Vagina (tissue), 2 donors: ENCODE data around the gene FAM131C. TPM values are rescaled to one million over a fixed set of nuclear protein-coding genes. Genes with fewer than 3 reads are reported as not detected.
"Not testable (repeated sequence)": the region's sequence is repeated elsewhere in the genome, so short reads cannot be mapped to it uniquely, and the experiment has no call there.

Experiments used
- DNase-seq, 2 donors: peaks; one replicate each; pipeline ENCODE4 v3.0.0-alpha.2; 2017; ENCODE audit errors: extremely low spot score in 2 of 2
- H3K27ac ChIP-seq: fragments of 200-600 bp; sonication (generic); one replicate; pipeline ENCODE4 v1.5.1; 2019
- H3K27me3 ChIP-seq: fragments of 200-600 bp; sonication (generic); one replicate; pipeline ENCODE4 v1.5.1; 2019
- H3K36me3 ChIP-seq, 2 donors: fragments of 200-600 bp; sonication (generic); one replicate each; pipeline ENCODE4 v1.5.1; 2017 to 2019
- H3K4me1 ChIP-seq: fragments of 200-600 bp; sonication (generic); one replicate; pipeline ENCODE4 v1.5.1; 2019
- H3K4me3 ChIP-seq, 2 donors: fragments of 200-600 bp; sonication (generic); 1 replicate in 1 of 2; 2 replicates in 1 of 2; pipeline ENCODE4 v1.5.1; 2016 to 2019
- H3K9me3 ChIP-seq: fragments of 200-600 bp; sonication (generic); one replicate; pipeline ENCODE4 v1.5.1; 2019
- CTCF ChIP-seq, 3 experiments: fragments of 450-650 bp in 2 of 3; fragments of 200-600 bp in 1 of 3; sonication (generic) in 1 of 3; IDR thresholded peaks; one replicate each; pipeline ENCODE4 v1.5.1; 2017 to 2019; ENCODE audit warnings: antibody characterized with exemption in 3 of 3, mild to moderate bottlenecking in 2 of 3, moderate library complexity in 2 of 3
- POLR2A ChIP-seq, 2 donors: fragments of 450-650 bp; IDR thresholded peaks; one replicate each; pipeline ENCODE4 v1.6.1; 2017; ENCODE audit warnings: antibody characterized with exemption in 2 of 2, mild to moderate bottlenecking in 2 of 2, moderate library complexity in 2 of 2
- POLR2AphosphoS5 ChIP-seq, 2 donors: sonication (generic); formaldehyde crosslinking; IDR thresholded peaks; one replicate each; pipeline ENCODE4 v1.9.0; 2017; ENCODE audit warnings: antibody characterized with exemption in 2 of 2, mild to moderate bottlenecking in 2 of 2, low read depth in 1 of 2; ENCODE audit not compliant: insufficient read depth in 1 of 2
- intact Hi-C: fragments of 100-400 bp; cut with DNase I; formaldehyde crosslinking; loops from one replicate; pipeline ENCODE4 v1.15.1; 2023
- total RNA-seq: library from RNA; depleted of rRNA; stranded (reverse); fragments of >200 nt; gene quantifications from one replicate; pipeline ENCODE4 v1.2.3, GENCODE V29; 2016

Gene FAM131C
- total RNA-seq, 1 donor from 2014 or later, result 0.98 TPM

- Histone ChIP-seq H3K27me3 (no peaks in the 10 kb centered on the region), H3K27ac (no peak overlapping the region), H3K36me3 (no peaks in the 10 kb centered on the region), H3K9me3 (no peaks in the 10 kb centered on the region), H3K4me3 (no peak overlapping the region), H3K4me1 (peaks cover 9% of the 10 kb centered on the region)
- DNase-seq, result no peak
- TF ChIP-seq POLR2A (IDR thresholded peaks at IDR 0.05) (no peak), CTCF (IDR thresholded peaks at IDR 0.05) (peak; percentile 88 to 94 (median 88)), POLR2AphosphoS5 (IDR thresholded peaks at IDR 0.05; ENCODE audit: insufficient read depth in 1 of 2, low read depth in 1 of 2) (no peak)
- intact Hi-C loops, result loop anchor here (2.0 kb wide), 1 partner anchor 24 kb away; no protein-coding TSS in a partner anchor
These were observed 40.9 kb downstream of the FAM131C start for GRCh38 chr1:16032388-16033102.

- intact Hi-C loops, result loop anchor here (2.0 kb wide), 1 partner anchor 25 kb away; no protein-coding TSS in a partner anchor
- Histone ChIP-seq H3K27ac (no peak overlapping the region), H3K36me3 (no peaks in the 10 kb centered on the region), H3K27me3 (no peaks in the 10 kb centered on the region), H3K4me1 (peaks cover 19% of the 10 kb centered on the region), H3K9me3 (no peaks in the 10 kb centered on the region), H3K4me3 (no peak overlapping the region)
- no peak for TF ChIP-seq CTCF (IDR thresholded peaks at IDR 0.05)
- no peak for TF ChIP-seq POLR2A (IDR thresholded peaks at IDR 0.05)
- TF ChIP-seq POLR2AphosphoS5 (IDR thresholded peaks at IDR 0.05; ENCODE audit: insufficient read depth in 1 of 2, low read depth in 1 of 2), result no peak
- no peak for DNase-seq
These were observed 41.9 kb downstream of the FAM131C start for GRCh38 chr1:16031551-16031950.

- no peak for TF ChIP-seq CTCF (IDR thresholded peaks at IDR 0.05)
- no peak for TF ChIP-seq POLR2AphosphoS5 (IDR thresholded peaks at IDR 0.05; ENCODE audit: insufficient read depth in 1 of 2, low read depth in 1 of 2)
- no peak for TF ChIP-seq POLR2A (IDR thresholded peaks at IDR 0.05)
- H3K27me3 ChIP-seq, result no peaks in the 10 kb centered on the region
- H3K36me3 ChIP-seq, result no peaks in the 10 kb centered on the region
- H3K4me3 ChIP-seq, result no peak overlapping the region
- DNase-seq, result no peak
- intact Hi-C loops, result no loop called here
- no peak overlapping the region for H3K27ac ChIP-seq
- peaks cover 19% of the 10 kb centered on the region for H3K4me1 ChIP-seq
- H3K9me3 ChIP-seq, result no peaks in the 10 kb centered on the region
These were observed 44.2 kb downstream of the FAM131C start for GRCh38 chr1:16029288-16029687.

- H3K9me3 ChIP-seq, H3K36me3 ChIP-seq, H3K27me3 ChIP-seq, H3K4me3 ChIP-seq, H3K27ac ChIP-seq, intact Hi-C loops, DNase-seq: not testable (repeated sequence)
- peaks cover 19% of the 10 kb centered on the region for H3K4me1 ChIP-seq
These were observed 44.5 kb downstream of the FAM131C start for GRCh38 chr1:16029003-16029268.

GRCh38 chr1:16028237-16029002, 45.0 kb downstream of the FAM131C start:
- TF ChIP-seq CTCF (IDR thresholded peaks at IDR 0.05) (no peak), POLR2A (IDR thresholded peaks at IDR 0.05) (no peak), POLR2AphosphoS5 (IDR thresholded peaks at IDR 0.05; ENCODE audit: insufficient read depth in 1 of 2, low read depth in 1 of 2) (no peak)
- no peaks in the 10 kb centered on the region for H3K9me3 ChIP-seq
- no peaks in the 10 kb centered on the region for H3K27me3 ChIP-seq
- H3K4me3 ChIP-seq, result no peak overlapping the region
- no peak for DNase-seq
- H3K36me3 ChIP-seq, result no peaks in the 10 kb centered on the region
- H3K4me1 ChIP-seq, result peaks cover 19% of the 10 kb centered on the region
- intact Hi-C loops, result no loop called here
- no peak overlapping the region for H3K27ac ChIP-seq
